Measurements from ENCODE around the gene NPVF. TPM values are rescaled to one million over a fixed set of nuclear protein-coding genes. Genes with fewer than 3 reads are reported as not detected.

NPVF gene
- total and polyA plus RNA-seq, 2 of the 4 experiments (the other 2 are of a cell fraction) = not detected

DNA sequence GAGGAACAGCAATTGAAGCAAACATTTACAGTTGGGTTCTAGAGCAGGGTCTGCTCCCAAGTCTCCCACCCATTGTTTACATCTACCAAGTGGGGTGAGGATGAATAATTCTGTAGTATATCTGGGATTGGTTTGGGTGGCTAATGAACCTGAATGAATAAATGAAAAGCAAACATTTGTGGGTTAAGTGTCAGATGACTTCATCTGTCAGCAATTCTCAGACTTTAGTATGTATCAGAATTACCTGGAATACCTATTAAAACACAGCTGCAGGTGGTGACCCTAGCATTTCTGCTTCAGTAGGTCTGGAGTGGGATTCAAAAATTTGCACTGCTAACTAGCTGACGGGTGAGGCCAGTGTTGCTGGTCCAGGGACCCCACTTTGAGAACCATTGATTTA lies 18.0 kb upstream of the NPVF start:
- no peak overlapping the region for H3K23ac ChIP-seq (ENCODE audit: low read depth, low read length)
- no peak for TF ChIP-seq BHLHE40 (IDR thresholded peaks at IDR 0.05; ENCODE audit: low read depth, low read length)
- TF ChIP-seq POLR2A (IDR thresholded peaks at IDR 0.05; ENCODE audit: low read depth, low read length) = no peak
- no peak for TF ChIP-seq MAZ (IDR thresholded peaks at IDR 0.05; ENCODE audit: borderline replicate concordance, low read depth, low read length)
- TF ChIP-seq CHD1 (IDR thresholded peaks at IDR 0.05; ENCODE audit: low read depth, low read length) = no peak
- TF ChIP-seq, protein P1, sequence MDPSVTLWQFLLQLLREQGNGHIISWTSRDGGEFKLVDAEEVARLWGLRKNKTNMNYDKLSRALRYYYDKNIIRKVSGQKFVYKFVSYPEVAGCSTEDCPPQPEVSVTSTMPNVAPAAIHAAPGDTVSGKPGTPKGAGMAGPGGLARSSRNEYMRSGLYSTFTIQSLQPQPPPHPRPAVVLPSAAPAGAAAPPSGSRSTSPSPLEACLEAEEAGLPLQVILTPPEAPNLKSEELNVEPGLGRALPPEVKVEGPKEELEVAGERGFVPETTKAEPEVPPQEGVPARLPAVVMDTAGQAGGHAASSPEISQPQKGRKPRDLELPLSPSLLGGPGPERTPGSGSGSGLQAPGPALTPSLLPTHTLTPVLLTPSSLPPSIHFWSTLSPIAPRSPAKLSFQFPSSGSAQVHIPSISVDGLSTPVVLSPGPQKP (IDR thresholded peaks at IDR 0.05; ENCODE audit: borderline replicate concordance, low read depth, low read length) = no peak
- TF ChIP-seq NFE2L2 (IDR thresholded peaks at IDR 0.05; ENCODE audit: low read depth, low read length) = no peak
- no peak for TF ChIP-seq MAFK (IDR thresholded peaks at IDR 0.05; ENCODE audit: low read depth, low read length)
- no peak for TF ChIP-seq CEBPB (IDR thresholded peaks at IDR 0.05; ENCODE audit: low read depth, low read length)
- no peak for TF ChIP-seq MXI1 (IDR thresholded peaks at IDR 0.05; ENCODE audit: borderline replicate concordance, low read depth, low read length)
- TF ChIP-seq, protein P2, sequence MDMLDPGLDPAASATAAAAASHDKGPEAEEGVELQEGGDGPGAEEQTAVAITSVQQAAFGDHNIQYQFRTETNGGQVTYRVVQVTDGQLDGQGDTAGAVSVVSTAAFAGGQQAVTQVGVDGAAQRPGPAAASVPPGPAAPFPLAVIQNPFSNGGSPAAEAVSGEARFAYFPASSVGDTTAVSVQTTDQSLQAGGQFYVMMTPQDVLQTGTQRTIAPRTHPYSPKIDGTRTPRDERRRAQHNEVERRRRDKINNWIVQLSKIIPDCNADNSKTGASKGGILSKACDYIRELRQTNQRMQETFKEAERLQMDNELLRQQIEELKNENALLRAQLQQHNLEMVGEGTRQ (IDR thresholded peaks at IDR 0.05; ENCODE audit: low read depth, low read length) = no peak
- no peak for TF ChIP-seq SMC3 (IDR thresholded peaks at IDR 0.05; ENCODE audit: low read depth, low read length)
- TF ChIP-seq RFX5 (IDR thresholded peaks at IDR 0.05; ENCODE audit: low read depth, low read length) = no peak
- H4K20me1 ChIP-seq (ENCODE audit: insufficient read depth, low read length) = no peaks in the 10 kb centered on the region
- H2BK15ac ChIP-seq (ENCODE audit: low read depth, low read length) = no peak overlapping the region
- H2AFZ ChIP-seq (replicated peaks; ENCODE audit: low read length, poor library complexity) = no peak overlapping the region
- H3K36me3 ChIP-seq (ENCODE audit: control insufficient read depth, insufficient read depth, low read length) = no peaks in the 10 kb centered on the region
- no CpG with 5 or more reads among the region's 1 CpG for WGBS, 2 experiments (ENCODE audit: extremely low coverage in 2 of 2, insufficient read length in 1 of 2)
- H3K9me3 ChIP-seq (ENCODE audit: control insufficient read depth, insufficient read depth, low read length) = no peaks in the 10 kb centered on the region
- no peaks in the 10 kb centered on the region for H3K79me1 ChIP-seq (ENCODE audit: low read depth in 1 of 2, low read length in 2 of 2)
- in situ Hi-C loops (cut with MboI; ENCODE audit: low sequenced_read_pairs) (no loop called here), intact Hi-C loops (cut with micrococcal nuclease) (no loop called here), dilution Hi-C loops (cut with HindIII; ENCODE audit: low sequenced_read_pairs, unreplicated experiment) (no loop called here)
- H2BK120ac ChIP-seq (ENCODE audit: low read depth, low read length) = no peak overlapping the region
- DNase-seq = no peak
- no peak overlapping the region for H2BK20ac ChIP-seq (ENCODE audit: low read depth, low read length)
- H3K56ac ChIP-seq (ENCODE audit: extremely low read depth, insufficient read depth, low read length) = no peak overlapping the region
- H3K4me2 ChIP-seq (ENCODE audit: low read depth, low read length) = no peak overlapping the region
- H4K91ac ChIP-seq (ENCODE audit: insufficient read depth, low read depth, low read length) = no peak overlapping the region
- H2AK5ac ChIP-seq (ENCODE audit: low read depth, low read length) = no peak overlapping the region
- POLR2A ChIA-PET (ENCODE audit: unreplicated experiment) = no interaction called here
- no peak overlapping the region for H3K4ac ChIP-seq (ENCODE audit: low read depth, low read length)
- no peak overlapping the region for H3K14ac ChIP-seq (replicated peaks; ENCODE audit: low read depth, low read length)
- no peak overlapping the region for H3K27ac ChIP-seq (ENCODE audit: insufficient read depth, low read length)
- H3K18ac ChIP-seq (ENCODE audit: low read depth, low read length) = no peak overlapping the region
- H3K4me1 ChIP-seq (ENCODE audit: control insufficient read depth, insufficient read depth, low read length) = no peaks in the 10 kb centered on the region
- no peak overlapping the region for H4K5ac ChIP-seq (ENCODE audit: low read depth, low read length)
- no peaks in the 10 kb centered on the region for H3K9me1 ChIP-seq (ENCODE audit: insufficient read depth, low read length)
- no TSS peak for BruUV-seq (replicated peaks)
- no peak overlapping the region for H2BK5ac ChIP-seq (ENCODE audit: low read depth, low read length, poor library complexity, severe bottlenecking)
- H2AK9ac ChIP-seq (replicated peaks; ENCODE audit: low read depth, low read length, poor library complexity) = no peak overlapping the region
- H3K9ac ChIP-seq (ENCODE audit: low read depth, low read length) = no peak overlapping the region
- CTCF ChIA-PET = no interaction called here
- ATAC-seq (ENCODE audit: low read depth) = no peak
- H3K4me3 ChIP-seq (ENCODE audit: insufficient read depth, low read depth, low read length) = no peak overlapping the region
- no peaks in the 10 kb centered on the region for H3K27me3 ChIP-seq (ENCODE audit: control insufficient read depth, insufficient read depth, low read length)
- no peak overlapping the region for H4K8ac ChIP-seq (ENCODE audit: low read depth in 2 of 2, low read length in 2 of 2)

Measured in IMR-90 (cell line).